NOMO-1 treated with dmso at 0.1 percent for 144 hours (cell line): ENCODE data around the gene CAMTA1.
"Not testable (repeated sequence)": the region's sequence is repeated elsewhere in the genome, so short reads cannot be mapped to it uniquely, and the experiment has no call there.

Experiments used
- DNase-seq: peaks from one replicate; lab custom pipeline; 2025; ENCODE audit not compliant: unreplicated experiment; lab: John Stamatoyannopoulos, UW

CAMTA1 gene

DNA sequence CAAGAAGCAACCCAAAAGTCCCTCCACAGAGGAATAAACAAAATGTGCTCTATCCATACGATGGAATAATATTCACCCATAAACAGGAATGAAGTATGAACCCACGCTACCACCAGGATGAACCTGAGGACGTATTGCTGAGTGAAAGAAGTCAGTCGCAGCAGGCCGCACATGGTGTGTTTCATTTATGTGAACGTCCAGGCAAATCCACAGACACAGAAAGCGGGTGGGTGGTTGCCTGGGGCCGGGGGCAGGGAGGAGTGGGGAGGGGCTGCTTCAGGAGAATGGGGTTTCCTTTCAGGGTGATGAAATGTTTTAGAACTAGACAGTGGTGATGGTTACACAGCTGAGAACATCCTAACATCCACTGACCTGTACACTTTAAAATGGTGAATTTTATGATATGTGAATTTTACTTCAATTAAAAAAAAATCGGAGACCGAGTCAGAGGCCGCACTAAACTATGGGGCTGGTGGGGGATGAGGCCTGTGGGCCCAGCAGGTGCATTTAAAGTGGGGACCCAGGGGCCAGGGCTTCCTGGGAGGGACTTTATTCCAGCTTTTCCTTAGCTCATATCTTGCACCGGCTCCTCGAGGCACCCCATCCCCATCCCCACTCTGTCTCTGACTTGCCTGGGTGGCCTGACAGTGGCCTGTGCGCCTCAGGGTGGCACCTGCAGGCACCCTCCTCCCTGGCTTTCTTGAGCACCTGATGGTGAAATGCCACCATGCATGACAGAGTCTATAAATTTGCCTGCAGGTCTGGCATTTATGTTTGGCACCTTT lies 593.3 kb downstream of the CAMTA1 start:
- DNase-seq: no peak

DNA sequence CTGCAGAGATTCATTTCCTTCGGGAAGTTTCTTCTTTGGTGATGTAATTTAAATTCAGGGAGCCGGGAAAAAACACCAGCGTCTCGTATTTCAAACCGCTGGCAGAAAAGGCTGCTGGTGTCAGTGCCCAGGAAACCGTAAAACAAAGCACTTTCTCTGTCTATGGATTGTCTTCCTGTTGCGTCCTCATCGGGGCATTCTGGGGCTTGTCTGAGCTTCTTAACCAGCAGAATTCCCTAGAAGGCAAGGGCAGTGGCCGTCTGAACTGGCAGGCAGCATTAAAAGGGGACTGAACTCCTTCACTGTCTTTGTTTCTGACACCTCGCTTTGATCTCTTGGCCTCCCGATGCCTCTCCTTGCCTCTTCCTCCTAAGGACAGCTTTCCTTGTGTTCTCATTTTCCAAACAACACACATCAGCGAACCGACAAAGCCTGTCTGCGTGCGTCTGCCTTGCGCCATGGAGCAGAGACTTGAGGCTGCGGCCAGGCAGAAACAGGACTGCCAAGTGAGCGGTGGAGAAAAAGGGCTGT lies 594.3 kb downstream of the CAMTA1 start:
- no peak for DNase-seq

DNA sequence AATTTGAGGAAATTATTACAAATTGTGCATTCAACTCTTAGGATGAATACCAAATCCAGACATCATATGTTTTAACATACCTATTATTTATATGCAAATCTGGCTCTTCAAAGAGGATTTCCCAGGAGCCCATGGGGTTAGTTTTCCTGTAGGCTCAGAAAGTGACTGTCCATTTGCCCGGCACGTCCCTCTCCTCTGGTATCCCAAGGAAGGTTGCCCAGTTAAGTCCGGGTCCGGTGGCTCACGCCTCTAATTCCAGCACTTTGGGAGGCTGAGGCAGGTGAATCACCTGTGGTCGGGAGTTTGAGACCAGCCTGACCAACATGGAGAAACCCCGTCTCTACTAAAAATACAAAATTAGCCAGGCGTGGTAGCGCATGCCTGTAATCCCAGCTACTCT lies 594.8 kb downstream of the CAMTA1 start:
- not testable (repeated sequence) for DNase-seq

DNA sequence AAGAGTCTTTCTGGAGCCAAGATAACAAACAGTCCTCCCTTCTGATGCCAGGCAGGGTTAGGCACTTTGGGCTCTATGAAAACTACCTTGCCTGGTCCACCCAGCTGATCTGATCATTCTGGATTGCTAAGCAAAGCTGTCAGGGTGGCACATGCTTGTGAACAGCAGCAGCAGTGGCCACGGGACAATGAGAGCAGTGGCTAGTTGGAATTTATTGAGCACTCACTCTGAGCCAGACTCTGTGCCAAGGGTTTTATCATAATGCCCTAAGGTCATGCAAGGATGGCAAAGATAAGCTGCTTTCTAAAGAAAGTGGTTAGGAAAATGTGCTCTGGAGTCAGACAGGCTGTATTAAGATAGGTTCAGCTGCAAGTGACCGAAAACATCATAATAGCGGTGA lies 595.5 kb downstream of the CAMTA1 start:
- DNase-seq: no peak

DNA sequence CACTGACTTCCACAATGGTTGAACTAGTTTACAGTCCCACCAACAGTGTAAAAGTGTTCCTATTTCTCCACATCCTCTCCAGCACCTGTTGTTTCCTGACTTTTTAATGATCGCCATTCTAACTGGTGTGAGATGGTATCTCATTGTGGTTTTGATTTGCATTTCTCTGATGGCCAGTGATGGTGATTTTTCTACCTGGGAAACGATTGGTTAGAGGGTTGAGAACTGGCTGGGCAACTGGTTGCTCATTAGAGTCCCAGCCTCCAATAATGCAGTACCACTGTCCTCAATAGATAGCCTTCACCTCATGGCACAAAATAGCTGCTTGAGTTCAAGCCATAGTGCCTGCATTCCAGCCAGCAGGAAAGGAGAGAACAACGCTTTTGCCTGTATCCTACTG lies 596.5 kb downstream of the CAMTA1 start:
- DNase-seq: not testable (repeated sequence)

DNA sequence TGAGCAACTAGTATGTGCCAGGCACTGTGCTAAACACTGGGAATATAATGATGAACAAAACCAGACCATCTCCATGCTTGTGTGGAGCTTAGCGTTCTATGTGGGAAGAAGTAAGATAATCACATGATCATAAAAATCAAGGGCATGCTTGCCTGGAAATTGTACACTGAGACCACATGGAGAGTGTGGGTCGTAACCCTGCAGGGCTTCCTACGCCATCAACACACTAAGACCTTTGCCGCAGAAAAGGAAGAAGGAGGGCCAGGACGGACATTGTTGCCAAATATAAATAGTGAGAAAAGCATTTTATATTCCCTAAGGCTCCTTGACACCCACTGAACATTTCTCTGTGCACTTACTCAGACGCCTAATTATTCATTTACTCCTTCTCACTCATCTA lies 597.7 kb downstream of the CAMTA1 start:
- DNase-seq: no peak

DNA sequence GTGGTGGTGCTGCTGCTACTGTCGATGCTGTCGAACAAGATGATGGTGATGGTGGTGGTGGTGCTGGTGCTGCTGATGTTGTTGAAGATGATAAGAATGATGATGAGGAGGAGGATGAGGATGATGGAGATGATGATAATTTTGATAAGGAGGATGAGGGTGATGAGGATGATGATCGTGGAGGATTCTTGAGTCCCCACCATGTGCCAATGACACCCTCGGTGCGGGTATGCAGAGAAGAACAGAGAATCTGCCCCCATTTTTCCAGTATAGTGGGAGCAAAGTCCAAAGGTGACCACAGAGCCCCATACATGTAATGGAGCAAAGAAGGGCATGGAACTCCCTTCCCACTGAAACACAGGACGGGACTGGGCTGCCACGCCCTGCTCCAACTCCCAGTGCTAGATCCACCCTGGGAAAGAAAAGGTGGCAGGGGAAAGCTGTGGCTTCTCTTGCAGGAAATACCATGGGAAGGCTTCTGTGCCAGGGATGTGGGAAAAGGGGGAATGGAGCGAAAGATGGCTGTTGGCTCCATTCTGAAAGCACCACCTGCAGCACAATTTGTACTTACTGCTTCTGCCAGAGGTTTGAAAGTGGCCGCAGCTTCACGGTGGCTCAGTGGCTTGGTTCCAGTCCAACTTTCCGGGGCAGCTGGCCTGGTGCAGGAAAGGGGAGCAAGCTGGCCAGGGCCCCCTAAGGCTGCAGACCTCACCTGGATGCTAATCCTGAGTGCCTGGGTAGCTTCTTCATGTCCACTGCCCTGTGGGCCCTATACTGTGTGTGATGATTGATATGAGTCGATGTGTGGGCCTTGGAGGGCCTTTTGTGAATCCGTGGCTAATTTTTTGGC lies 598.6 kb downstream of the CAMTA1 start:
- DNase-seq: no peak

DNA sequence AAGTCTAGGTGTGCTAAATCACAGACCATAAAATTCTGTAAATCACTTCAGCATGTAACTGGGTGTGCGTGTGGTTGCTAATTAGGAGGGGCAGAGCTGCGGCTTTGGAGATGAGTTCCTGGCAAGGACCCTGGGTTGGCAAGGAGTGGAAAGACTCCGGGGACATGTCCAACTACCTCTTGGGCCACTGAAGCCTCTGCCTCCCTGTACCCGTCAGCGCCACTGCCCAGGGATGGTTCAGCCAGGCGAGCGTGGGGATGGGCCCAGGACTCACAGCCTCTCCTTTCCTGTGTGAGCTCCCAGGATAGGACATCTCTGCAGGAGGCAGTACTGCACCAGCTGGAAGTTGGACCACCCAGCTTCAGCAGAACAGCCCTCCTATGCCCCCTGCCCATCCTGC lies 599.4 kb downstream of the CAMTA1 start:
- DNase-seq: no peak

DNA sequence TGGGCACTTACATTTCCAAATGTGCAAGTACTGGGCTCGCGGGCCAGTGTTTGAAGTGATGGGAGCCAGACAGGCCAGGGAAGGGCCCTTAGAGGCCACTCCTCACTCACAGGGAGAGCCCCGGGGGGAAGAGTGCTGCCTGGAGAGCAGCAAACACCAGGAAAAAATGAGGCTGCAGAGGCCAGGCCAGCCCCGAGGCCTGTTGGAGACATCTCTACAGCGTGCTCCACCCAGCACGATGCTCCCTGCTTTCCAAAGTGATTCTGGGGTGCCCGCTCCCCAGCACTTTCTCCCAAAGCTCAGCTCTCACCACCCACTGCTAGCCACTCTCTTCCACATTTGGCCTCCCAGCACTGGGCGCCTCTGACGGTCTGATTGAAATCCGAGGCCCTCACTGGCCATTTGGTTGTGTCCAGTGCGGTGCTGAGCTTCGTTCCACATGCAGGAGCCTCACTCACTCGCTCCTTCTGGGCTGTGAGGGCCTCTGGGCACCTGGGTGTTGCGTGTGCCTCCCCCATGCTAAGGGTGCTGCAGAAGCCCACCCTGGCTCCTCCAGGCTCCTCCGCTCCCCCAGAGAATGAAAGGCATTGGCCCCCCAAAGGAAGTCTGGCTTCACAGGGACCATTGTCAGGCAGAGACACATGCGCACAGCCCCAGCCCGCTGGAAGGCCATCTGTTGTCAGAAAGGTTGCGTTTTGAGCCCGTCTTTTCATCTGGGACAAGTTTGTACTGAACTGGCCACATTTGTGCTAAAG lies 600.4 kb downstream of the CAMTA1 start:
- no peak for DNase-seq

DNA sequence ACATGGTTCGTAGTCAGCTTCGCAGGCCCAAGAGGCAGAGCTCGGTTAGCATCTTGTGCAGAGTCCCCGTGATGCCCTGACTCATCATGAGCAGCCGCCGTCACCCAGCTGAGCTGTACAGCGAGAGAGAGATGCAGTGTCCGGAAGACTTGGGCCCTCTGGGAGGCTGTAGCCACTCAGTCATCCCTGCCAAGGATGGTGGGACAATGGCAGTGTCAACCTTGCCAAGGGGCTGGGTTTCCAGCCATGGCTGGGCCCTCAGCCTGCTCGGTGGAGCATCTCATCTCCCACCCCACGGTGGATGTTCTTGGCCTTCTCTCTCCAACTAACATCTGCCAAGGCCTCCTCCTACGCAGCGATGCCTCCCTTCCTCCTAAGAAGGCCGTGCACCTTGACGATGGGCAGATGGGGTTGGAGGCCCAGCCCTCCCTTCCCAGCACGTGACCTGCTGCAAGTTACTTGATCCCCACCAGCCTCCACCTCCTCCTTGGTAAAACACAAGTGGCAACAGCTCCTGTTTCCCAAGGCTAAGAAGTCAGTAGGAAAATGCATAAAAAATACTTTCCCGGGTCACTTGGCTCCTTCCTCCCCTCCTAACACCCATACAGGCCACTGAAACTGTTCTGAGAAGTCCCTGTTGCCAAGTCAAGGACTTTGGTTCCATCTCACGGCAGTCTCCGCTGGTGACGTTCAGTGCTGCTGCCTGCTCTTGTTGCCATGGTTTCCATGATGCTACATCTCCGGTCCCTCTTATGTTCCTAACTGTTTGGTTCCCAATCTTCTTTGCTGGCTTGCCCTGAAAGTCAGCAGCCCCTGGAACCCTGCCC lies 601.2 kb downstream of the CAMTA1 start:
- no peak for DNase-seq

DNA sequence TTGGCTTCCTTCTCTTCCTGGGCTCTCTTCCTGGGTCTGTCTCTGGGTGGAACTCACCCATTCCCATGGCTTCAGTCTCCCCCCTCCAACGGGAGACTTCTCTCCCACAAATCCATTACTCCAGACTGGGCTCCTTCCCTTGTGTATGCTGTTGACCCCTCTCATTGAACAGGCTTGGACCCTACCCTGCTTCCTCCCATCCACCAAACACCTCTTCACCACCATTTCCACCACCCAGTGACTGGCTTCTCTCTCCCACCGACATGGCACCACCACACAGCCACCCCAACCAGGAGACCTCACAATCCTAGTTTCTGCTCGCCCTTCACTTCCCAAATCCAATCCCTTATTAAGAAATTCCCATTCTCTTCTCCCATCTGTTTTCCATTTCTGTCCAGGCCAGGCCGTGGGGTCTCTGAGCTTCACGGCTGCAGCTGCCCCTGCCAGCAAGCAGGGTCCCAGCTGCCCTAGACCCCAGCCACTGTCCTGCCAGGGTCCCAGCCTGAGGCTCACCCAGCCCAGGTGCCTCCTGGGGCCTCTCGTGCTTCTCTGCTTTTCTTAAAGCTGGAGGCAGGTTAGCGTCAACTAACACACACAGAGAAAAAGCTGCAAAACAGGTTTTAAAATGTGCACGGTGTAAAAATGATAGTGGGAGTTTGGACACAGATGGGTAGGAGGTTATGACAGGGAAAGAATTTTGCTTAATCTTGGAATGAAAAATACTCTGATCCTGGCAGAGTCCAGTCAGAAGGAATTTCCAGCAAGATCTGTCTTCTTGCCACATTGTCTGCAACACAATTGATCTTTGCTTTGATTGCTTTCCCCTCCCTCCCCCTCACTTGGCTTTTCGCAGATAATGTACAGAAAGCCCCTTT lies 602.0 kb downstream of the CAMTA1 start:
- no peak for DNase-seq

DNA sequence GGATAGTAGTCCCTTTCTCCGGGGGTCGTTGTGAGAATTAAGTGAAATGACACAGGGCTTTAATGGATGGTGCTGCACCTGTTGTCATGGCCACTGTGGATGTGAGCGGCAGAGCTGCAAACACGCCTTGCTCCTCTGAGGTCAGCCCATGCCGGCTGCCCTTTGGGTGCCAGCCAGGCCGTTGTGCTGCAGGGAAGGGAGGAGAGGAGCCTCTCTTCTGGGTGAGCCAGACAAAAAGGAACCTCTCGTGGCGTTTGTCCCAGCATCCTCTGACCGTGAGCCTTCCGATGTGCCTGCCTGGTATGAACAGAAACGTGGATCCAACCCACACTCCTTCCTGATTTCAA lies 602.9 kb downstream of the CAMTA1 start:
- no peak for DNase-seq

DNA sequence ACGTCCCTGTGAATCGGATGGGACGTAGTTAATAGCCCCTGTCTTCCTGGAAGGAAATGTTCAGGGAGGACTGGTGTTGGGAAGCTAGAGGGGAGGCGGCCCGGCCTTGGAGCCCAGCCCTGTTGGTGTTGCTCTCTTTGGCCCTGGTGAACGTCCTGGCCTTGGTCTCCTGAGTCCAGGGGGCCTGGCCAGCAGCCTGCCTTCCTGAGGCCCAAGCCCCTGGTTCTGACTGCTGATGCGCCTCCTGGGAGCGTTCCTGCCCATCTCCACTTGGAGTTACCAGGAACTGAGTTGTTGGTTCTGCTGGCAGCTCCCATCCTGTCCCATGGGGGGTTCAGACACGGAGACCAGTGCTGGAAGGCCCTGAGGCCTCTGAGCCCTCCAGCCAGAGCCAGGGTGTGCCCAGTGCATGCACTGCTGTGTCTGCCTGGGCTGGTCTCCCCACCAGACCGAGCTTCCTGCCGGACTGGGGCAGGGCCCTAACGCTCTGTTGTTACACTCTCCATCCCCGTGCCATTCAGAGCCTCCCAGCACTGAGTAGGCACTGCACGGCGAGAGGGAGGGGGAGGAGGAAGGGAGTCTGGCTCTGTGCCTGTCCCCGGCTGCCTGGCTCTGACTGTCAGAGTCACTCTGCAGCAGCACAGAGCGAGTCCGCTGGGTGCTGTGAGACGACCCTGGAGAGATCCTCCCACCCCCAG lies 603.4 kb downstream of the CAMTA1 start:
- DNase-seq: no peak

DNA sequence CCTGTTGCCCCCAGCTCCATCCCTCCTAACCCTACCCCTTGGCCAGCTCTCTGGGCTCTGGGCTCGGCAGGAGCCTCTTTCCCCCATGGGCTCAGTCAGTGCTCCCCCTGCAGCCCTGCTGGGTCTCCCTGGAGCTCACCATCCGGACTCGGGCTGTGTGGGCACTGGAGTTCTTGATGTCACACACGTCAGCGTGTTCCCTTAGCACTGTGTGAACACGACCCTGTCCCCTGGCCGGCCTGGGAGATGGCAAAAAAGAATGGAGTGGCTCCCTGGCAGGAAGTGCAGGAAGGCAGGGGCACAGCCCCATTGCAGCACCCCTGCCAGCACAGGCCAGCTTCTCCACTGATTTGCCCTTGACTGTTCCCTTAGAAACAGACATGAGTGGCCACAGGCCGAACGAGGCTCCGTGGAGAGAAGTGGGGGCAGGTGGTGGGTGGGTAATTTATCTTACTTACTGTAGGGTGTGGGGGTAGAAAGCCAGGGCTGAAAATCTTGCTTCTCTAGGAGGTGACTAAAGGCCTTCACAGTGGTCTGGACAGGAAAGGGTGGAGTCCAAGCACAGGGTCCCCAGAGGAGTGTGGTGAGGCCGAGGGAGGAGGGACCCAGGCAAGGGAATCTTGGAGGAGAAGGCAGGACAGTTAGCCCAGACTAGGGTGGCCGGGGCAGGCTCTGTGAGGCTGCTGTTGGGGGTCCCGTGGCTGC lies 604.1 kb downstream of the CAMTA1 start:
- DNase-seq: no peak

DNA sequence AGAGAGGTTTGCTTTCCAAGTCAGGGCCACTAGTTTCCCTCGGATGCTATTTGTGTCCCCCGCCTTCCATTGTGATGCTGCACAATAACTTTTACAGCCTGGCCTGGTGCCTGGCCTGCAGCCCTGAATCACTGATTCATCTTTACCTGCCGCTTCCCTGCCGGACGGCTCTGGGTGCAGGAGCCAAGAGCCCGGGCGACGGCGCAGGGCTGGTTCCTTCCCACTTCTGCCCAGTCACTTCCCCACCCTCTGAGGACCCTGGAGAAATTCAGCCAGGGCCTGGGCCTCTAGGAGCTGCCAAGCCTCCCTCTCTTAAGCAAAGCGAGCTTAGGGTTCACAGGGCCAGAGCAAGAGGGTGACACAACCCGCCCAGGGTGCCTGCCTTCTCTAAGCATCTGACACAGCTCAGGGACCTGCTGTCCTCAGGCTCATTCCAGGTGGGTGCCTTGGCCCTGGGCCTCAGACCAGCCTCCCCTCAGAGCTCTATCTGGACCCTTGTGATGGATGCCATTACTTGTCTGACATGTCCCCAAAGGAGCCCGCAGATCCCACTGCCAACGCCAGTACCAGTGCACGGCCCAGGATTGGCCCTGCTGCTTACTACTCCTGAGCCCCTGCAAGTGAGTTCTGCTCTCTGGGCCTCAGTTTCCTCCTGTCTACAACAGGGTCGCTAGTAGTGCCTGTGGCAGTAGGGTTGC lies 604.8 kb downstream of the CAMTA1 start:
- no peak for DNase-seq

DNA sequence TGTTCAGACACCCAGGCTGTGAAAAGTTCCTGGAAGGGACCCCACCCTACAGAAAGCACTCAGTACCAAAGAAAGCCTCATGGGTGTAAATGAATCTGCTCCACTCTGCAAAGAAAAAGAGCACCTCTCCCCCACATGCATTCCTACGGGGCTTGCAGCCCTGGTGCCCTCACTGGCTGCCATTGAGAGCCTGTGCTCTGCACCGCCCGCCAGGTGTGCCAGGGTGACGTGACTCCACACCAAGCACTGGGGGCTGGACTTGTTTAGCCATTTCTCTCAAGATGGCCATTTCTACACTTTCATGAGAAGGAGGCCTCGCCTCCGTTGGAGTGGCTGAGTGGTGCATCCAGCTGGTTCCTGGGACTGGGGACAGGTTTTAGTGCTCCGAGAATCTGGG lies 605.3 kb downstream of the CAMTA1 start:
- DNase-seq: no peak

DNA sequence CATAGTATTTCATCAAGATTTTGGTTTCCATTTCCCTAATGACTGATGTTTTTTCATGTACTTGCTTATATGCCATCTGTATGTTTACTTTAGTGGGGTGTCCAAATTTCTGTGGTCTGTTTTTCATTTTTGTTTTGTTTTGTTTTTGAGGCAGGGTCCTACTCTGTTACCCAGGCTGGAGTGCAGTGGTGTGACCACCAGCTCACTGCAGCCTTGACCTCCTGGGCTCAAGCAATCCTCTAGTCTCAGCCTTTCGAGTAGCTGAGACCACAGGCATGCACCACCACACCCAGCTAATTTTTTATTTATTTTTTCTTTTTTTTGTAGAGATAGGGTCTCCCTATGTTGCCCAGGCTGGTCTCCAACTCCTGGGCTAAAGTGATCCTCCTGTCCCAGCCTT lies 607.9 kb downstream of the CAMTA1 start:
- no peak for DNase-seq

DNA sequence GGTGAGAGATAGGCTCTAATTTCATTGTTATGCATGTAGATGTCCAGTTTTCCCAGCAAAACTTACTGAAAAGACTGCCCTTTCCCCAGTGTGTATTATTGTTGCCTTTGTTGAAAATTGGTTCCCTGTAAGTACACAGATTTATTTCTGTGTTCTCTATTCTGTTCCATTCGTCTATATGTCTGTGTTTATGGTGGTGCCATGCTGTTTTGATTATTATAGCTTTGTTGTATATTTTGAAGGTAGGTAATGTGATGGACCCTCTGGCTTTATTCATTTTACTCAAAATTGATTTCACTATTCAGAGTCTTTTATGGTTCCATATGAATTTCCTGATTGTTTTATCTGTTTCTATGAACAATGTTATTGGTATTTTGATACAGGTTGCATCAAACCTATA lies 610.0 kb downstream of the CAMTA1 start:
- no peak for DNase-seq
